PC-9 (cell line): ENCODE measurements around the gene CMSS1. TPM values are rescaled to one million over a fixed set of nuclear protein-coding genes. Genes with fewer than 3 reads are reported as not detected.
A peak's percentile ranks its signal among the peaks of the same experiment; 100 is the strongest.

ENCODE experiments used
- BruUV-seq: library from RNA; stranded (reverse); fragments of 400-500 nt; replicated peaks from 2 replicates; lab custom pipeline; 2021; lab: Mats Ljungman, UMichigan
- CTCF ChIA-PET: fragments of 300-600 bp; sonication (Branson Sonifier 250); formaldehyde crosslinking; loops from one replicate; lab custom pipeline; 2022; ENCODE audit warnings: antibody characterized with exemption; lab: Charles Lee
- POLR2A ChIA-PET: fragments of 300-600 bp; sonication (Branson Sonifier 250); formaldehyde crosslinking; loops from one replicate; lab custom pipeline; 2022; ENCODE audit warnings: antibody characterized with exemption; ENCODE audit not compliant: unreplicated experiment; lab: Charles Lee
- DNase-seq, 2 experiments: peaks; one replicate each; pipeline versions ENCODE4 v3.0.0 to v3.0.0-alpha.2; 2015 to 2022; ENCODE audit warnings: mixed read lengths in 1 of 2
- H2AFZ ChIP-seq: fragments of 200-600 bp; sonication (generic); 2 replicates; pipeline ENCODE4 v1.8.1; 2017; ENCODE audit warnings: antibody characterized with exemption
- H3F3A ChIP-seq: fragments of 200-600 bp; sonication (generic); 2 replicates; pipeline ENCODE4 v1.8.1; 2017; ENCODE audit warnings: antibody characterized with exemption, mild to moderate bottlenecking, low read depth; ENCODE audit not compliant: insufficient read depth
- H3K27ac ChIP-seq: fragments of 200-600 bp; sonication (generic); 2 replicates; pipeline ENCODE4 v1.6.1; 2016; ENCODE audit warnings: mixed run types
- H3K27me3 ChIP-seq: fragments of 200-600 bp; sonication (generic); 2 replicates; pipeline ENCODE4 v1.6.1; 2016; ENCODE audit warnings: low read depth, mixed run types; ENCODE audit not compliant: insufficient read depth
- H3K36me3 ChIP-seq: fragments of 200-600 bp; sonication (generic); 2 replicates; pipeline ENCODE4 v1.6.1; 2016; ENCODE audit warnings: low read depth, mixed run types
- H3K4me1 ChIP-seq: fragments of 200-600 bp; sonication (generic); replicated peaks from 2 replicates; pipeline ENCODE4 v1.6.1; 2016; ENCODE audit warnings: mixed run types; ENCODE audit not compliant: insufficient read depth
- H3K4me2 ChIP-seq: fragments of 200-600 bp; sonication (generic); 2 replicates; pipeline ENCODE4 v1.6.1; 2017; ENCODE audit warnings: mixed run types
- H3K4me3 ChIP-seq: fragments of 200-600 bp; sonication (generic); 2 replicates; pipeline ENCODE4 v1.6.1; 2016; ENCODE audit warnings: mixed run types
- H3K79me2 ChIP-seq: fragments of 200-600 bp; sonication (generic); 2 replicates; pipeline ENCODE4 v1.6.1; 2017; ENCODE audit warnings: low read depth, mixed run types
- H3K9me2 ChIP-seq: fragments of 200-600 bp; sonication (generic); 2 replicates; pipeline ENCODE4 v1.8.1; 2017; ENCODE audit warnings: mild to moderate bottlenecking; ENCODE audit not compliant: insufficient read depth
- H3K9me3 ChIP-seq: fragments of 200-600 bp; sonication (generic); 2 replicates; pipeline ENCODE4 v1.8.1; 2016; ENCODE audit warnings: low read depth; ENCODE audit not compliant: insufficient read depth
- H4K20me1 ChIP-seq: fragments of 200-600 bp; sonication (generic); 2 replicates; pipeline ENCODE4 v1.8.1; 2017; ENCODE audit not compliant: insufficient read depth
- CTCF ChIP-seq: fragments of 200-600 bp; sonication (generic); conservative IDR thresholded peaks from 2 replicates; pipeline ENCODE4 v1.6.1; 2017; ENCODE audit warnings: mixed run types, antibody characterized with exemption, mild to moderate bottlenecking, moderate library complexity
- EZH2 ChIP-seq: fragments of 200-600 bp; sonication (generic); IDR thresholded peaks from 2 replicates; pipeline ENCODE4 v1.8.0; 2017; ENCODE audit warnings: antibody characterized with exemption, low read depth
- intact Hi-C: fragments of 100-400 bp; cut with micrococcal nuclease; formaldehyde crosslinking; loops from one replicate; pipeline ENCODE4 v1.10.0; 2022; ENCODE audit not compliant: unreplicated experiment
- total RNA-seq: library from RNA; stranded (reverse); gene quantifications from 2 replicates; pipeline ENCODE4 v1.2.3, GENCODE V29; 2021

CMSS1 gene
- total RNA-seq, 1 experiment from 2014 or later = 98.9 TPM

- intact Hi-C loops = loop anchor here (5.0 kb wide), 1 partner anchor 311 kb away; no protein-coding TSS in a partner anchor
- no TSS peak for BruUV-seq
Observed at GRCh38 chr3:99808163-99808794, 9.4 kb upstream of the CMSS1 start.

DNA sequence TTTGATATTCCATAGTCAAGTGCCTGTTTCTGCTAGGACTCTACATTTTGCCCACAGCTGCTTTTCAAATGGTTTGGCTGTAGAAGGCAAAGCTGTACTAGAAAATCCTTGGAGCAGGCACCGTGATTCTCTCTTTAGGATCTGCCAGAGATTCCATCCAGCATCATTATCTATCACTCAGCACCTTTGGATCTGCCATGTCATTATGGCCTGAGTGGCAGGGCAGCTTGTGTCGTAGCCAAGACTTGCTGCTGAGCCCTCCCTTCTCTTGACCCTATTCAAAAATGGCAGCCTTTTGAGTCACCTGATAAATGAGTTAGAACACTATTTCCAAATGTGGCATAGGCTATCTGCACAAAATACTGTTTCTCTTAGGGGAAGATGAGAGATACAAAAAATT lies 8.1 kb upstream of the CMSS1 start:
- Histone ChIP-seq H3K4me2 (no peak overlapping the region), H3F3A (no peaks in the 10 kb centered on the region), H3K79me2 (no peaks in the 10 kb centered on the region), H2AFZ (no peak overlapping the region), H3K27me3 (no peaks in the 10 kb centered on the region), H3K36me3 (no peaks in the 10 kb centered on the region), H3K9me2 (no peaks in the 10 kb centered on the region), H3K4me1 (no peaks in the 10 kb centered on the region), H3K9me3 (peaks cover 15% of the 10 kb centered on the region), H3K27ac (no peak overlapping the region), H4K20me1 (no peaks in the 10 kb centered on the region), H3K4me3 (no peak overlapping the region)
- TF ChIP-seq CTCF = no peak
- TF ChIP-seq EZH2 = no peak
- CTCF ChIA-PET = no interaction called here
- DNase-seq = no peak
- POLR2A ChIA-PET = no interaction called here
- BruUV-seq = no TSS peak
- intact Hi-C loops = loop anchor here (5.0 kb wide), 1 partner anchor 312 kb away; no protein-coding TSS in a partner anchor

More at GRCh38 chr3:99808163-99808794, 9.4 kb upstream of the CMSS1 start:
- Histone ChIP-seq H3K36me3 (no peaks in the 10 kb centered on the region), H2AFZ (no peak overlapping the region), H3K4me1 (no peaks in the 10 kb centered on the region), H3K9me2 (no peaks in the 10 kb centered on the region), H3K27ac (no peak overlapping the region), H3K27me3 (no peaks in the 10 kb centered on the region), H3K4me3 (no peak overlapping the region), H3K4me2 (no peak overlapping the region), H3K9me3 (peaks cover 15% of the 10 kb centered on the region), H3F3A (no peaks in the 10 kb centered on the region), H3K79me2 (no peaks in the 10 kb centered on the region), H4K20me1 (no peaks in the 10 kb centered on the region)
- ChIA-PET CTCF (interaction anchor here (0.6 to 0.9 kb wide), 3 partner anchors 16 to 1087 kb away, joined by 3 to 10 read pairs (median 5); no protein-coding TSS in a partner anchor), POLR2A (interaction anchor here (0.6 kb wide), 1 partner anchor 462 kb away, joined by 3 read pairs; no protein-coding TSS in a partner anchor)
- TF ChIP-seq EZH2 = no peak
- TF ChIP-seq CTCF = peak; percentile 86
- DNase-seq = peak; percentile 60

GRCh38 chr3:99810403-99810802 lies 7.3 kb upstream of the CMSS1 start:
- CTCF ChIA-PET = no interaction called here
- BruUV-seq = no TSS peak
- POLR2A ChIA-PET = no interaction called here

More at GRCh38 chr3:99810403-99810802, 7.3 kb upstream of the CMSS1 start:
- TF ChIP-seq EZH2 = no peak
- TF ChIP-seq CTCF = no peak
- DNase-seq = no peak
- no peaks in the 10 kb centered on the region for H4K20me1 ChIP-seq
- no peak overlapping the region for H3K4me2 ChIP-seq
- H3K27me3 ChIP-seq = no peaks in the 10 kb centered on the region
- H3K27ac ChIP-seq = no peak overlapping the region
- H3K36me3 ChIP-seq = no peaks in the 10 kb centered on the region
- H3K79me2 ChIP-seq = no peaks in the 10 kb centered on the region
- peaks cover 8% of the 10 kb centered on the region for H3K9me3 ChIP-seq
- H3F3A ChIP-seq = no peaks in the 10 kb centered on the region
- no peak overlapping the region for H2AFZ ChIP-seq
- no peaks in the 10 kb centered on the region for H3K4me1 ChIP-seq
- intact Hi-C loops = no loop called here
- H3K9me2 ChIP-seq = no peaks in the 10 kb centered on the region
- H3K4me3 ChIP-seq = no peak overlapping the region
